Ovary (tissue), 9 donors: ENCODE results near the gene TMEM125. TPM values are rescaled to one million over a fixed set of nuclear protein-coding genes. Genes with fewer than 3 reads are reported as not detected.

Source experiments
- DNase-seq, 5 donors: peaks; one replicate each; pipeline ENCODE4 v3.0.0-alpha.2; 2019 to 2020
- H3K27ac ChIP-seq, 2 donors: fragments of 200-600 bp; one replicate each; pipeline versions ENCODE4 v1.5.1 to v1.8.0; 2019 to 2022
- H3K27me3 ChIP-seq: fragments of 200-600 bp; one replicate; pipeline ENCODE4 v1.8.0; 2022
- H3K36me3 ChIP-seq: fragments of 200-600 bp; sonication (generic); one replicate; pipeline ENCODE4 v1.5.1; 2019
- H3K4me1 ChIP-seq: one replicate; pipeline ENCODE4 v1.8.1; 2013; ENCODE audit warnings: mild to moderate bottlenecking, moderate library complexity; ENCODE audit not compliant: insufficient read depth
- H3K4me3 ChIP-seq: fragments of 200-600 bp; sonication (generic); one replicate; pipeline ENCODE4 v1.5.1; 2017
- H3K9me3 ChIP-seq, 2 donors: fragments of 200-600 bp in 1 of 2; sonication (generic) in 1 of 2; one replicate each; pipeline versions ENCODE4 v1.5.1 to v1.8.1; 2013 to 2019; ENCODE audit warnings: mild to moderate bottlenecking in 1 of 2, moderate library complexity in 1 of 2
- EP300 ChIP-seq: sonication (generic); formaldehyde crosslinking; IDR thresholded peaks from one replicate; pipeline ENCODE4 v1.6.1; 2017; ENCODE audit warnings: antibody characterized with exemption
- POLR2A ChIP-seq: fragments of 450-650 bp; IDR thresholded peaks from one replicate; pipeline ENCODE4 v1.6.1; 2017; ENCODE audit warnings: antibody characterized with exemption, mild to moderate bottlenecking, moderate library complexity
- WGBS, 3 donors: extraction: QIAGEN DNeasy Blood & Tissue Kit in 1 of 3; methylation state at CpG; one replicate each; pipeline versions ENCODE4 v1.1.5 to v1.1.7; 2013 to 2017; 5-methylcytosine and 5-hydroxymethylcytosine counted together
- intact Hi-C, 4 donors: fragments of 100-400 bp; cut with DNase I; formaldehyde crosslinking; loops; one replicate each; pipeline versions ENCODE4 v1.11.0 to v1.15.1; 2022 to 2023
- polyA plus RNA-seq, 2 donors: library from polyadenylated mRNA; stranded (reverse); fragments of 200-250 nt in 1 of 2; fragments of 350-450 nt in 1 of 2; fragmentation: Illumina TruSeq in 1 of 2; extraction: RNeasy Lipid Tissue Mini Kit (QIAGEN cat#74804) in 1 of 2; gene quantifications; one replicate each; pipeline ENCODE4 v1.2.3, GENCODE V29; 2013 to 2014
- total RNA-seq, 7 donors: library from RNA; depleted of rRNA in 2 of 7; stranded (reverse); fragments of >200 nt in 2 of 7; fragmentation: NEBNext Ultra II Directional in 3 of 7; extraction: Animal tissue kit (Norgen Biotek cat#: 25700) in 3 of 7; gene quantifications; one replicate each; pipeline versions ENCODE4 v1.1.0 to v1.2.4, GENCODE V29; 2016 to 2023
- TF ChIP-seq, protein P1 (sequence below), 3 donors: fragments of 450-650 bp in 2 of 3; fragments of 200-600 bp in 1 of 3; IDR thresholded peaks; one replicate each; pipeline versions ENCODE4 v1.5.1 to v1.8.0; 2016 to 2022; ENCODE audit warnings: antibody characterized with exemption in 3 of 3, mild to moderate bottlenecking in 1 of 3
- donor health status: DM: no; HTN: no; CAD: no; lungs with moderate emphysema.
- donor health status: DM: no; HTN: no; CAD: no.
- donor health status: Bipolar disorder and iron deficiency.
- donor health status: DM: yes; HTN: yes; CAD: no.
- donor health status: DM: no; HTN: no; CAD: no.
- donor health status: DM: yes; HTN: yes; CAD: no.

Gene TMEM125
- total and polyA plus RNA-seq, 9 donors: 0.23 to 20.6 (median 1.3) TPM

DNA sequence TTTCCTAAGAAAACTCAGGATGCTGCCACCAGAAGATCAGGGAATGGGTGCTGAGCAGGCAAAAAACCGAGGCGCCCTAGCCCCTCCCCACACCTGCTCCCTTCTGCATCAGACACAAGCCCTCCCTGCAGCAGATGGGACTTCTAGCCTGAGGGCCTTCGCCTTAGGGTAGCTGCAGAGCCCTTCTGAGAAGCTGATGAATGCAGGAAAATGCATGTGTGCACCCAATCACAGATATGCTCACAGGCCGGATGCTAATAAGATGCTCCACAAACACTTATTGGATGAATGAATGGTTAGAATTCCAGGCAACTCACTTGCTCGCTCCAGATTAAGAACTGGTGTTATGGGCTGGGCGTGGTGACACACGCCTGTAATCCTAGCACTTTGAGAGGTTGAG is 22.4 kb downstream of the TMEM125 start:
- no peak for DNase-seq
- 76 to 86% (median 79%) methylated on average over 7 of the region's 7 CpGs for WGBS, 3 donors
- intact Hi-C loops: no loop called here
- TF ChIP-seq, protein P1, sequence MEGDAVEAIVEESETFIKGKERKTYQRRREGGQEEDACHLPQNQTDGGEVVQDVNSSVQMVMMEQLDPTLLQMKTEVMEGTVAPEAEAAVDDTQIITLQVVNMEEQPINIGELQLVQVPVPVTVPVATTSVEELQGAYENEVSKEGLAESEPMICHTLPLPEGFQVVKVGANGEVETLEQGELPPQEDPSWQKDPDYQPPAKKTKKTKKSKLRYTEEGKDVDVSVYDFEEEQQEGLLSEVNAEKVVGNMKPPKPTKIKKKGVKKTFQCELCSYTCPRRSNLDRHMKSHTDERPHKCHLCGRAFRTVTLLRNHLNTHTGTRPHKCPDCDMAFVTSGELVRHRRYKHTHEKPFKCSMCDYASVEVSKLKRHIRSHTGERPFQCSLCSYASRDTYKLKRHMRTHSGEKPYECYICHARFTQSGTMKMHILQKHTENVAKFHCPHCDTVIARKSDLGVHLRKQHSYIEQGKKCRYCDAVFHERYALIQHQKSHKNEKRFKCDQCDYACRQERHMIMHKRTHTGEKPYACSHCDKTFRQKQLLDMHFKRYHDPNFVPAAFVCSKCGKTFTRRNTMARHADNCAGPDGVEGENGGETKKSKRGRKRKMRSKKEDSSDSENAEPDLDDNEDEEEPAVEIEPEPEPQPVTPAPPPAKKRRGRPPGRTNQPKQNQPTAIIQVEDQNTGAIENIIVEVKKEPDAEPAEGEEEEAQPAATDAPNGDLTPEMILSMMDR (IDR thresholded peaks at IDR 0.05): no peak
- TF ChIP-seq EP300: no peak
- no peak for TF ChIP-seq POLR2A
- no peak overlapping the region for H3K27ac ChIP-seq
- H3K4me3 ChIP-seq: no peak overlapping the region
- H3K27me3 ChIP-seq: no peaks in the 10 kb centered on the region
- H3K4me1 ChIP-seq: peaks cover 26% of the 10 kb centered on the region
- H3K36me3 ChIP-seq: no peaks in the 10 kb centered on the region
- H3K9me3 ChIP-seq: no peaks in the 10 kb centered on the region

DNA sequence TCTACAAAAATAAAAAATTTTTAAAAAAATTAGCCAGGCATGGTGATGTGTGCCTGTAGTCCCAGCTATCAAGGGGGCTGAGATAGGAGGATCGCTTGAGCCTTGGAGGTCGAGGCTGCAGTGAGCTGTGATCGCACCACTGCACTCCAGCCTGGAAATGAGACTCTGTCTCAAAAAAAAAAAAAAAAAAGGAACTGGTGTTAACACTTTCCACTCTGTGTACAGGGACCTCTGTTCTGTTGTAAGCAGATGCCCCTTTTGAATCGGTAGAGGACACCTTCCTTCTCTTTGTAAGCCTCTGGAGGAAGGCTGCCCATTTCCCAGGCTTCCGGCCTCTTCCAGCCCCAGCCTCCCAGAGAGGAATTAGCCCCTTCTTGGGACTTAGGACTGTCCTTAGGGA is 22.9 kb downstream of the TMEM125 start:
- WGBS, 3 donors: 79 to 91% (median 79%) methylated on average over 5 of the region's 5 CpGs
- TF ChIP-seq, protein P1 (IDR thresholded peaks at IDR 0.05): no peak
- TF ChIP-seq POLR2A: no peak
- Histone ChIP-seq H3K4me3 (no peak overlapping the region), H3K27ac (no peak overlapping the region), H3K36me3 (no peaks in the 10 kb centered on the region), H3K9me3 (no peaks in the 10 kb centered on the region), H3K4me1 (peaks cover 26% of the 10 kb centered on the region), H3K27me3 (no peaks in the 10 kb centered on the region)
- intact Hi-C loops: no loop called here
- no peak for DNase-seq

- DNase-seq: no peak
- no peak overlapping the region for H3K27ac ChIP-seq
- 79 to 95% (median 93%) methylated on average over 2 of the region's 2 CpGs for WGBS, 3 donors
- TF ChIP-seq POLR2A (no peak), EP300 (no peak)
- TF ChIP-seq, protein P1 (IDR thresholded peaks at IDR 0.05): no peak
- peaks cover 26% of the 10 kb centered on the region for H3K4me1 ChIP-seq
- intact Hi-C loops: no loop called here
- no peaks in the 10 kb centered on the region for H3K36me3 ChIP-seq
- no peaks in the 10 kb centered on the region for H3K27me3 ChIP-seq
- H3K4me3 ChIP-seq: no peak overlapping the region
- no peaks in the 10 kb centered on the region for H3K9me3 ChIP-seq
Observed at GRCh38 chr1:43293176-43293575, 23.4 kb downstream of the TMEM125 start.

DNA sequence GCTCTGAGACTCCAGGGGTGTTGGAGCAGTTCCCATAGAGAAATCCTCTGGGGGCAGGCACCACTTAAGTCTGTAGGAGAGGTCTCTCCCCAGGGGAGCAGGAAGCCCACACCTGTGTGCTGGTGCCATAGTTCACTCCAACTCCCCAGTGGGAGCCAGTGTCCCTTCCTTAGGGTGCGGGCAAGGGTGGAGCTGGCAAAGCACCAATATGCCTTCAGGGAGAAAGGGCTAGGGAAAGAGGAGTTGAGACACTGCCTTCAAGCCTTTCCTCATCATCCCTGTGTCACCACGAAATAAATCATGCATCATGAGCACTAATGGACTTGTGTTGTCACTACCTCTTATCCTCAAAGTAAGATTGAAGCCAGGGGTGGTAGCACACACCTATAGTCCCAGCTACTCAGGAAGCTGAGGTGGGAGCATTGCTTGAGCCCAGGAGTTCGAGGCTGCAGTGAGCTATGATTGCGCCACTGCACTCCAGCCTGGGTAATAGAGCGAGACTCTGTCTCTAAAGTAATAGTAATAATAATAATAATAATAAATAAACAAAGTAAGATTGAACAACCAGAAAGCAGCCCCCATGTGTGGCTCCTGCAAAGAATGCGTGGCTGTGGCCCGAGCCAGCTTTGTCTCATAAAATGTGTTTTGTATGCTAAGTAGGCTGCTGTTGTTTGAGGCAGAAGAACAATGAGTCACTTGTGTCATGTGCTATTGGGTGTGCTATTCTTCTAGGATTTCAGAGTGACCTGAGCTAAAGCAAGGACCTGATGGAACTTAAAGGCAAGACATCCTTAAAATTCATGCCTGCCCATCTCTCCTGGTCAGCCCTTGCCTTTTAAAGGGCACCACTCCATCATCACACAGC is 24.3 kb downstream of the TMEM125 start:
- intact Hi-C loops: no loop called here
- no peaks in the 10 kb centered on the region for H3K27me3 ChIP-seq
- peaks cover 18% of the 10 kb centered on the region for H3K4me1 ChIP-seq
- no peak for DNase-seq
- H3K27ac ChIP-seq: no peak overlapping the region
- WGBS, 3 donors: 85 to 87% (median 86%) methylated on average over 7 of the region's 7 CpGs
- no peaks in the 10 kb centered on the region for H3K9me3 ChIP-seq
- H3K4me3 ChIP-seq: no peak overlapping the region
- no peaks in the 10 kb centered on the region for H3K36me3 ChIP-seq
- TF ChIP-seq EP300: no peak
- TF ChIP-seq POLR2A: peak; percentile 12

DNA sequence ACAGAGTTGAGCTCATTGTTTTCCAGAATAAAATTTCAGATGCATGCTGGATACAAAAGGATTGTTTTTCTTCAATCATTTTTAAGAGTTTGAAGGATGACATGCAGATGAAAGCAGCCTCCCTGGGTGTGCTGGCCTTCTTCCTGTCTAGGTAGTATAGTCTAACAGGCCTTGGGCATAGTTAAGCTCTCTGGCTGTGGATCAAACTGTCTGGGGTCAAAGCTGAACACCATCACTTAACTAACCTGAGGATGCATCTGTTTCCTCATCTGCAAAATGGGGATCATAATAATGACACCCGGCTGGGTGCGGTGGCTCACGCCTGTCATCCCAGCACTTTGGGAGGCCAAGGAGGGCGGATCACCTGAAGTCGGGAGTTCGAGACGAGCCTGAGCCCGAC is 25.0 kb downstream of the TMEM125 start:
- Histone ChIP-seq H3K36me3 (no peaks in the 10 kb centered on the region), H3K27me3 (no peaks in the 10 kb centered on the region), H3K4me3 (no peak overlapping the region), H3K4me1 (peaks cover 13% of the 10 kb centered on the region), H3K27ac (peak overlapping the region; percentile 18 to 39), H3K9me3 (no peaks in the 10 kb centered on the region)
- intact Hi-C loops: no loop called here
- no peak for DNase-seq
- TF ChIP-seq, protein P1 (IDR thresholded peaks at IDR 0.05): no peak
- WGBS, 3 donors: 82 to 92% (median 86%) methylated on average over 8 of the region's 8 CpGs
